HepG2 (cell line): Measurements from ENCODE around the gene CLPTM1. TPM values are rescaled to one million over a fixed set of nuclear protein-coding genes. Genes with fewer than 3 reads are reported as not detected.

ENCODE experiments used
- CAMTA2 ChIP-seq: sonication (generic); formaldehyde crosslinking; IDR thresholded peaks from 2 replicates; pipeline ENCODE4 v1.4.0; 2020; ENCODE audit warnings: mild to moderate bottlenecking, missing genetic modification reagents, borderline replicate concordance
- ELF4 ChIP-seq: sonication (generic); formaldehyde crosslinking; IDR thresholded peaks from 2 replicates; pipeline ENCODE4 v1.5.0; 2020; ENCODE audit warnings: missing genetic modification reagents, mild to moderate bottlenecking, moderate library complexity, borderline replicate concordance
- FOXA1 ChIP-seq, 2 experiments: fragments of 450-650 bp in 1 of 2; sonication (generic) in 1 of 2; formaldehyde crosslinking in 1 of 2; IDR thresholded peaks; 2 replicates each; pipeline versions ENCODE4 v1.4.0 to v1.6.1; 2016 to 2020; ENCODE audit warnings: missing genetic modification reagents in 1 of 2
- GABPA ChIP-seq, 2 experiments: IDR thresholded peaks; 2 replicates each; pipeline ENCODE4 v1.6.1; 2011 to 2016; ENCODE audit warnings: low read depth in 2 of 2, low read length in 1 of 2, missing biosample characterization in 1 of 2, missing genetic modification characterization in 1 of 2
- GATAD2A ChIP-seq: IDR thresholded peaks from 2 replicates; pipeline ENCODE4 v1.6.1; 2016
- HNRNPLL ChIP-seq: fragments of 200-400 bp; formaldehyde crosslinking; IDR thresholded peaks from 2 replicates; pipeline ENCODE4 v1.6.1; 2017; ENCODE audit warnings: mild to moderate bottlenecking, low read depth, low read length; ENCODE audit not compliant: poor library complexity, severe bottlenecking
- IRF2 ChIP-seq: IDR thresholded peaks from 2 replicates; pipeline ENCODE4 v1.6.1; 2018; ENCODE audit warnings: missing genetic modification reagents, missing compliant biosample characterization
- NR2F6 ChIP-seq, 2 experiments: IDR thresholded peaks; 2 replicates each; pipeline ENCODE4 v1.6.1; 2016; ENCODE audit warnings: antibody characterized with exemption in 1 of 2, mild to moderate bottlenecking in 1 of 2
- PCBP1 ChIP-seq: fragments of 200-400 bp; formaldehyde crosslinking; IDR thresholded peaks from 2 replicates; pipeline ENCODE4 v1.6.1; 2017; ENCODE audit warnings: mild to moderate bottlenecking, low read depth, low read length, borderline replicate concordance
- RBFOX2 ChIP-seq: fragments of 200-400 bp; formaldehyde crosslinking; IDR thresholded peaks from 2 replicates; pipeline ENCODE4 v1.6.1; 2017; ENCODE audit warnings: low read depth, mild to moderate bottlenecking, low read length
- RFX1 ChIP-seq: fragments of 450-650 bp; IDR thresholded peaks from 2 replicates; pipeline ENCODE4 v1.6.1; 2017
- SNRNP70 ChIP-seq: fragments of 200-400 bp; formaldehyde crosslinking; IDR thresholded peaks from 2 replicates; pipeline ENCODE4 v1.6.1; 2017; ENCODE audit warnings: mild to moderate bottlenecking, low read depth, low read length, moderate library complexity
- SSRP1 ChIP-seq: IDR thresholded peaks from 2 replicates; pipeline ENCODE4 v1.6.1; 2016; ENCODE audit warnings: control low read depth
- TCF7L2 ChIP-seq: IDR thresholded peaks from 2 replicates; pipeline ENCODE4 v1.6.1; 2011; ENCODE audit warnings: mild to moderate bottlenecking, low read depth, low read length, moderate library complexity
- ZIK1 ChIP-seq: sonication (generic); formaldehyde crosslinking; IDR thresholded peaks from 2 replicates; pipeline ENCODE4 v1.5.0; 2020; ENCODE audit warnings: mild to moderate bottlenecking, low read depth, missing genetic modification reagents, borderline replicate concordance
- ZKSCAN1 ChIP-seq: fragments of 150-350 bp; IDR thresholded peaks from 2 replicates; pipeline ENCODE4 v1.6.1; 2014; ENCODE audit warnings: low read length
- ZNF10 ChIP-seq: sonication (generic); formaldehyde crosslinking; IDR thresholded peaks from 2 replicates; pipeline ENCODE4 v1.4.0; 2020; ENCODE audit warnings: mild to moderate bottlenecking, low read depth, missing genetic modification reagents, borderline replicate concordance
- ZNF143 ChIP-seq: sonication (generic); formaldehyde crosslinking; IDR thresholded peaks from 2 replicates; pipeline ENCODE4 v1.4.0; 2020; ENCODE audit warnings: missing genetic modification reagents
- ZNF614 ChIP-seq: IDR thresholded peaks from 2 replicates; pipeline ENCODE4 v1.6.1; 2018; ENCODE audit warnings: missing biosample characterization, missing genetic modification reagents, inconsistent platforms, borderline replicate concordance
- ZNF788 ChIP-seq: sonication (generic); formaldehyde crosslinking; IDR thresholded peaks from 2 replicates; pipeline ENCODE4 v1.5.0; 2020; ENCODE audit warnings: mild to moderate bottlenecking, missing genetic modification reagents, borderline replicate concordance
- polyA plus RNA-seq, 8 experiments: library from polyadenylated mRNA; depleted of rRNA in 3 of 8; stranded (reverse) in 7 of 8; unstranded in 1 of 8; fragments of >200 nt; fragmentation: Illumina TruSeq in 4 of 8; extraction: Trizol in 4 of 8; gene quantifications; 2 replicates each; pipeline versions ENCODE4 v1.2.1 to v1.2.3, GENCODE V29; 2011 to 2016; ENCODE audit warnings: low read depth in 4 of 8, missing spikeins in 1 of 8, mixed read lengths in 1 of 8; ENCODE audit not compliant: insufficient read depth in 1 of 8
- total RNA-seq, 5 experiments: library from RNA; depleted of rRNA; stranded (reverse); fragments of >200 nt; fragmentation: Illumina TruSeq; extraction: Trizol; gene quantifications; 2 replicates each; pipeline ENCODE4 v1.2.3, GENCODE V29; 2016; ENCODE audit warnings: low read depth in 1 of 5
- TF ChIP-seq, protein P1 (sequence below): IDR thresholded peaks from 2 replicates; pipeline ENCODE4 v1.6.1; 2016; ENCODE audit warnings: missing compliant biosample characterization, missing genetic modification reagents, borderline replicate concordance
- TF ChIP-seq, protein P2 (sequence below): sonication (generic); formaldehyde crosslinking; IDR thresholded peaks from 2 replicates; pipeline ENCODE4 v1.4.0; 2020; ENCODE audit warnings: missing genetic modification reagents, mild to moderate bottlenecking, borderline replicate concordance
- TF ChIP-seq, protein P3 (sequence below): IDR thresholded peaks from 2 replicates; pipeline ENCODE4 v1.6.1; 2012; ENCODE audit warnings: inconsistent platforms
- TF ChIP-seq, protein P4 (sequence below): sonication (generic); formaldehyde crosslinking; IDR thresholded peaks from 2 replicates; pipeline ENCODE4 v1.4.0; 2020; ENCODE audit warnings: mild to moderate bottlenecking, missing genetic modification reagents
- TF ChIP-seq, protein P5 (sequence below): sonication (generic); formaldehyde crosslinking; IDR thresholded peaks from 2 replicates; pipeline ENCODE4 v1.4.0; 2020; ENCODE audit warnings: low read depth, mild to moderate bottlenecking, missing genetic modification reagents
- TF ChIP-seq, protein P6 (sequence below): sonication (generic); formaldehyde crosslinking; IDR thresholded peaks from 2 replicates; pipeline ENCODE4 v1.8.1; 2022; ENCODE audit warnings: mild to moderate bottlenecking, missing genetic modification reagents

The CLPTM1 gene
- total and polyA plus RNA-seq, 2 of the 13 experiments (the other 11 are each of a cell fraction or from before 2014, with no cell fraction given) = 34.9 to 42.8 TPM

DNA sequence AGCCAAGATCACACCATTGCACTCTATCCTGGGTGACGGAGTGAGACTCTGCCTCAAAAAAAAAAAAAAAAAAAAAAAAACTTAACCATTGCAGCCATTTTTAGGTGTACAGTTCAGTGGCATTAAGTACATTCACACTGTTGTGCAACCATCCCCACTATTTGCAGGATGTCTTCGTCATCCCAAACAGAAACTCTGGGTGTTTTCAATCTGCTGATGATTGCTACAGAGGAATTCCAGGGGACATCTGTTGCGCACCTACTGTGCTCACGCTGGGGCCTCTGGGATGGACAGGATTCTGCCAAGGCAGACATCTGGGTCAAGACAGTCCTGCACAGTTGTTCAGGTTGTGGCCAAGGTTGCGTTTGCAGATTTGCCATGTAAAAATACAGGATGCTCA lies 15.5 kb upstream of the CLPTM1 start (continued):
- TF ChIP-seq ZNF143 (no peak), RFX1 (no peak), RBFOX2 (no peak), HNRNPLL (no peak), ZKSCAN1 (peak; percentile 98), PCBP1 (no peak), GABPA (IDR thresholded peaks at IDR 0.05; ENCODE audit: low read depth, low read length) (no peak), GABPA (CRISPR knock-in tag; IDR thresholded peaks at IDR 0.05; ENCODE audit: low read depth) (no peak; the same call in 1 of the 2 replicates), CAMTA2 (CRISPR knock-in tag) (no peak), ZNF614 (peak; percentile 61; the same call in 1 of the 2 replicates), ZNF10 (CRISPR knock-in tag) (no peak), NR2F6 (IDR thresholded peaks at IDR 0.05) (peak; percentile 34; the same call in 1 of the 2 replicates), NR2F6 (CRISPR knock-in tag; IDR thresholded peaks at IDR 0.05) (peak; percentile 48), ZIK1 (CRISPR knock-in tag) (no peak), GATAD2A (CRISPR knock-in tag) (peak; percentile 87), FOXA1 (IDR thresholded peaks at IDR 0.05) (no peak), FOXA1 (CRISPR knock-in tag; IDR thresholded peaks at IDR 0.05) (peak; percentile 25; the same call in 1 of the 2 replicates), SNRNP70 (no peak), SSRP1 (CRISPR knock-in tag) (no peak), ELF4 (no peak), ZNF788 (CRISPR knock-in tag) (no peak), IRF2 (CRISPR knock-in tag) (no peak), TCF7L2 (no peak)
- TF ChIP-seq, protein P1, sequence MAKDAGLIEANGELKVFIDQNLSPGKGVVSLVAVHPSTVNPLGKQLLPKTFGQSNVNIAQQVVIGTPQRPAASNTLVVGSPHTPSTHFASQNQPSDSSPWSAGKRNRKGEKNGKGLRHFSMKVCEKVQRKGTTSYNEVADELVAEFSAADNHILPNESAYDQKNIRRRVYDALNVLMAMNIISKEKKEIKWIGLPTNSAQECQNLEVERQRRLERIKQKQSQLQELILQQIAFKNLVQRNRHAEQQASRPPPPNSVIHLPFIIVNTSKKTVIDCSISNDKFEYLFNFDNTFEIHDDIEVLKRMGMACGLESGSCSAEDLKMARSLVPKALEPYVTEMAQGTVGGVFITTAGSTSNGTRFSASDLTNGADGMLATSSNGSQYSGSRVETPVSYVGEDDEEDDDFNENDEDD = no peak
- TF ChIP-seq, protein P2, sequence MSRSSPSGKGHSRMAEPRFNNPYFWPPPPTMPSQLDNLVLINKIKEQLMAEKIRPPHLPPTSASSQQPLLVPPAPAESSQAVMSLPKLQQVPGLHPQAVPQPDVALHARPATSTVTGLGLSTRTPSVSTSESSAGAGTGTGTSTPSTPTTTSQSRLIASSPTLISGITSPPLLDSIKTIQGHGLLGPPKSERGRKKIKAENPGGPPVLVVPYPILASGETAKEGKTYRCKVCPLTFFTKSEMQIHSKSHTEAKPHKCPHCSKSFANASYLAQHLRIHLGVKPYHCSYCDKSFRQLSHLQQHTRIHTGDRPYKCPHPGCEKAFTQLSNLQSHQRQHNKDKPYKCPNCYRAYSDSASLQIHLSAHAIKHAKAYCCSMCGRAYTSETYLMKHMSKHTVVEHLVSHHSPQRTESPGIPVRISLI = peak; percentile 93
- TF ChIP-seq, protein P3, sequence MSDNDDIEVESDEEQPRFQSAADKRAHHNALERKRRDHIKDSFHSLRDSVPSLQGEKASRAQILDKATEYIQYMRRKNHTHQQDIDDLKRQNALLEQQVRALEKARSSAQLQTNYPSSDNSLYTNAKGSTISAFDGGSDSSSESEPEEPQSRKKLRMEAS = no peak
- TF ChIP-seq, protein P4, sequence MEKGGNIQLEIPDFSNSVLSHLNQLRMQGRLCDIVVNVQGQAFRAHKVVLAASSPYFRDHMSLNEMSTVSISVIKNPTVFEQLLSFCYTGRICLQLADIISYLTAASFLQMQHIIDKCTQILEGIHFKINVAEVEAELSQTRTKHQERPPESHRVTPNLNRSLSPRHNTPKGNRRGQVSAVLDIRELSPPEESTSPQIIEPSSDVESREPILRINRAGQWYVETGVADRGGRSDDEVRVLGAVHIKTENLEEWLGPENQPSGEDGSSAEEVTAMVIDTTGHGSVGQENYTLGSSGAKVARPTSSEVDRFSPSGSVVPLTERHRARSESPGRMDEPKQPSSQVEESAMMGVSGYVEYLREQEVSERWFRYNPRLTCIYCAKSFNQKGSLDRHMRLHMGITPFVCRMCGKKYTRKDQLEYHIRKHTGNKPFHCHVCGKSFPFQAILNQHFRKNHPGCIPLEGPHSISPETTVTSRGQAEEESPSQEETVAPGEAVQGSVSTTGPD (CRISPR knock-in tag) = no peak
- TF ChIP-seq, protein P5, sequence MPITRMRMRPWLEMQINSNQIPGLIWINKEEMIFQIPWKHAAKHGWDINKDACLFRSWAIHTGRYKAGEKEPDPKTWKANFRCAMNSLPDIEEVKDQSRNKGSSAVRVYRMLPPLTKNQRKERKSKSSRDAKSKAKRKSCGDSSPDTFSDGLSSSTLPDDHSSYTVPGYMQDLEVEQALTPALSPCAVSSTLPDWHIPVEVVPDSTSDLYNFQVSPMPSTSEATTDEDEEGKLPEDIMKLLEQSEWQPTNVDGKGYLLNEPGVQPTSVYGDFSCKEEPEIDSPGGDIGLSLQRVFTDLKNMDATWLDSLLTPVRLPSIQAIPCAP (CRISPR knock-in tag) = no peak
- TF ChIP-seq, protein P6, sequence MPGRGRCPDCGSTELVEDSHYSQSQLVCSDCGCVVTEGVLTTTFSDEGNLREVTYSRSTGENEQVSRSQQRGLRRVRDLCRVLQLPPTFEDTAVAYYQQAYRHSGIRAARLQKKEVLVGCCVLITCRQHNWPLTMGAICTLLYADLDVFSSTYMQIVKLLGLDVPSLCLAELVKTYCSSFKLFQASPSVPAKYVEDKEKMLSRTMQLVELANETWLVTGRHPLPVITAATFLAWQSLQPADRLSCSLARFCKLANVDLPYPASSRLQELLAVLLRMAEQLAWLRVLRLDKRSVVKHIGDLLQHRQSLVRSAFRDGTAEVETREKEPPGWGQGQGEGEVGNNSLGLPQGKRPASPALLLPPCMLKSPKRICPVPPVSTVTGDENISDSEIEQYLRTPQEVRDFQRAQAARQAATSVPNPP (CRISPR knock-in tag) = no peak
